Measurements from ENCODE around the gene SUV39H1.
"Not testable (repeated sequence)": the region's sequence is repeated elsewhere in the genome, so short reads cannot be mapped to it uniquely, and the experiment has no call there.

DNA sequence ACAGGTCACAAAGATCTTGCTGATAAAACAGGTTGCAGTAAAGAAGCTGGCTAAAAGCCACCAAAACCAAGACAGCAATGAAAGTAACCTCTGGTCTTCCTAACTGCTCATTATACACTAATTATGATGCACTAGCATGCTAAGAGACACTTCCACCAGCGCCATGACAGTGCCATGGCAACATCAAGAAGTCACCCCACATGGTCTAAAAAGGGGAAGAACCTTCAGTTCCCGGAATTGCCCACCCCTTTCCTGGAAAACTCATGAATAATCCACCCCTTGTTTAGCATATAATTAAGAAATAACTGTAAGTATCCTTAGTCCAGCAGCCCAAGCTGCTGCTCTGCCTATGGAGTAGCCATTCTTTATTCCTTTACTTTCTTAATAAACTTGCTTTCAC lies 16.1 kb upstream of the SUV39H1 start:
- not testable (repeated sequence) for TF ChIP-seq RAD21 (IDR thresholded peaks at IDR 0.05); REST (IDR thresholded peaks at IDR 0.05); MAX (IDR thresholded peaks at IDR 0.05); GABPA (IDR thresholded peaks at IDR 0.05 in 1 of 2, conservative IDR thresholded peaks at IDR 0.05 in 1 of 2); RXRA (IDR thresholded peaks at IDR 0.05); YY1 (IDR thresholded peaks at IDR 0.05); HNF4G (IDR thresholded peaks at IDR 0.05); HNF4A (conservative IDR thresholded peaks at IDR 0.05)
- TF ChIP-seq, protein P1, sequence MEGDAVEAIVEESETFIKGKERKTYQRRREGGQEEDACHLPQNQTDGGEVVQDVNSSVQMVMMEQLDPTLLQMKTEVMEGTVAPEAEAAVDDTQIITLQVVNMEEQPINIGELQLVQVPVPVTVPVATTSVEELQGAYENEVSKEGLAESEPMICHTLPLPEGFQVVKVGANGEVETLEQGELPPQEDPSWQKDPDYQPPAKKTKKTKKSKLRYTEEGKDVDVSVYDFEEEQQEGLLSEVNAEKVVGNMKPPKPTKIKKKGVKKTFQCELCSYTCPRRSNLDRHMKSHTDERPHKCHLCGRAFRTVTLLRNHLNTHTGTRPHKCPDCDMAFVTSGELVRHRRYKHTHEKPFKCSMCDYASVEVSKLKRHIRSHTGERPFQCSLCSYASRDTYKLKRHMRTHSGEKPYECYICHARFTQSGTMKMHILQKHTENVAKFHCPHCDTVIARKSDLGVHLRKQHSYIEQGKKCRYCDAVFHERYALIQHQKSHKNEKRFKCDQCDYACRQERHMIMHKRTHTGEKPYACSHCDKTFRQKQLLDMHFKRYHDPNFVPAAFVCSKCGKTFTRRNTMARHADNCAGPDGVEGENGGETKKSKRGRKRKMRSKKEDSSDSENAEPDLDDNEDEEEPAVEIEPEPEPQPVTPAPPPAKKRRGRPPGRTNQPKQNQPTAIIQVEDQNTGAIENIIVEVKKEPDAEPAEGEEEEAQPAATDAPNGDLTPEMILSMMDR (IDR thresholded peaks at IDR 0.05; ENCODE audit: low read depth, low read length, missing input control), result not testable (repeated sequence)
